Spleen (tissue), 11 donors: ENCODE results near the gene KIAA2012. TPM values are rescaled to one million over a fixed set of nuclear protein-coding genes. Genes with fewer than 3 reads are reported as not detected.

ENCODE experiments used
- DNase-seq: peaks from one replicate; pipeline ENCODE4 v3.0.0-alpha.2; 2020
- H3K27ac ChIP-seq, 8 donors: fragments of 200-600 bp; sonication (generic) in 7 of 8; 1 replicate in 4 of 8; 2 replicates in 4 of 8; pipeline versions ENCODE4 v1.5.0 to v1.8.0; 2016 to 2021; ENCODE audit warnings: inconsistent platforms in 4 of 8, mild to moderate bottlenecking in 4 of 8, moderate library complexity in 1 of 8
- H3K27me3 ChIP-seq, 7 donors: fragments of 200-600 bp; sonication (generic) in 6 of 7; replicated peaks in 1 of 7; 1 replicate in 4 of 7; 2 replicates in 3 of 7; pipeline versions ENCODE4 v1.5.0 to v1.8.0; 2016 to 2021; ENCODE audit warnings: inconsistent platforms in 3 of 7, mild to moderate bottlenecking in 1 of 7
- H3K36me3 ChIP-seq, 6 donors: fragments of 200-600 bp; sonication (generic) in 5 of 6; 1 replicate in 4 of 6; 2 replicates in 2 of 6; pipeline versions ENCODE4 v1.5.0 to v1.8.0; 2016 to 2021; ENCODE audit warnings: inconsistent platforms in 2 of 6
- H3K4me1 ChIP-seq, 6 donors: fragments of 200-600 bp; sonication (generic) in 5 of 6; 1 replicate in 3 of 6; 2 replicates in 3 of 6; pipeline versions ENCODE4 v1.5.0 to v1.8.0; 2016 to 2021; ENCODE audit warnings: inconsistent platforms in 3 of 6
- H3K4me3 ChIP-seq, 8 donors: fragments of 200-600 bp; sonication (generic) in 7 of 8; 1 replicate in 4 of 8; 2 replicates in 4 of 8; pipeline versions ENCODE4 v1.5.0 to v1.8.0; 2016 to 2021; ENCODE audit warnings: inconsistent platforms in 4 of 8, mild to moderate bottlenecking in 4 of 8, moderate library complexity in 2 of 8
- H3K9me3 ChIP-seq, 8 donors: fragments of 200-600 bp; sonication (generic) in 7 of 8; 1 replicate in 4 of 8; 2 replicates in 4 of 8; pipeline versions ENCODE4 v1.5.0 to v1.8.0; 2016 to 2021; ENCODE audit warnings: inconsistent platforms in 4 of 8
- CTCF ChIP-seq, 11 experiments: fragments of 200-600 bp in 7 of 11; fragments of 450-650 bp in 4 of 11; sonication (generic) in 4 of 11; IDR thresholded peaks in 8 of 11; conservative IDR thresholded peaks in 3 of 11; 1 replicate in 7 of 11; 2 replicates in 4 of 11; pipeline versions ENCODE4 v1.4.0 to v1.8.0; 2016 to 2021; ENCODE audit warnings: antibody characterized with exemption in 11 of 11, inconsistent platforms in 4 of 11, mild to moderate bottlenecking in 1 of 11
- POLR2A ChIP-seq, 3 donors: fragments of 450-650 bp; IDR thresholded peaks; one replicate each; pipeline ENCODE4 v1.5.1; 2017; ENCODE audit warnings: antibody characterized with exemption in 3 of 3, mild to moderate bottlenecking in 1 of 3
- POLR2AphosphoS5 ChIP-seq, 3 donors: sonication (generic); formaldehyde crosslinking; IDR thresholded peaks; one replicate each; pipeline ENCODE4 v1.5.1; 2017; ENCODE audit warnings: antibody characterized with exemption in 3 of 3
- WGBS, 5 donors: extraction: QIAGEN DNeasy Blood & Tissue Kit in 3 of 5; methylation state at CpG; one replicate each; pipeline versions ENCODE4 v1.1.5 to v1.1.7; 2013 to 2018; 5-methylcytosine and 5-hydroxymethylcytosine counted together
- intact Hi-C: fragments of 100-400 bp; cut with DNase I; formaldehyde crosslinking; loops from one replicate; pipeline ENCODE4 v1.15.0; 2023; ENCODE audit warnings: low total_unique reads
- polyA plus RNA-seq, 3 donors: library from polyadenylated mRNA; stranded (reverse); fragments of 200-250 nt; gene quantifications; one replicate each; pipeline ENCODE4 v1.2.1, GENCODE V29; 2013
- total RNA-seq, 7 donors: library from RNA; depleted of rRNA in 3 of 7; stranded (reverse); fragments of >200 nt in 3 of 7; fragmentation: NEBNext Ultra II Directional in 4 of 7; extraction: Animal tissue kit (Norgen Biotek cat#: 25700) in 4 of 7; gene quantifications; one replicate each; pipeline versions ENCODE4 v1.1.0 to v1.2.1, GENCODE V29; 2016 to 2021
- donor health status: healthy with polysubstance abuse.
- donor health status: DM: no; HTN: no; CAD: no; lungs with moderate emphysema.
- donor health status: DM: no; HTN: no; CAD: no.
- donor health status: Bipolar disorder and iron deficiency.
- donor health status: healthy.
- donor health status: DM: no; HTN: no; CAD: no.
- donor health status: DM: yes; HTN: yes; CAD: no.

Gene KIAA2012
- total and polyA plus RNA-seq, 10 donors, result not detected

GRCh38 chr2:202060218-202060617 lies 12.8 kb upstream of the KIAA2012 start:
- Histone ChIP-seq H3K4me3 (no peak overlapping the region), H3K36me3 (no peaks in the 10 kb centered on the region), H3K27ac (no peak overlapping the region), H3K9me3 (no peaks in the 10 kb centered on the region), H3K4me1 (no peaks in the 10 kb centered on the region), H3K27me3 (peaks cover 0 to 23% (median 3%) of the 10 kb centered on the region in 7 donors)
- TF ChIP-seq POLR2AphosphoS5 (IDR thresholded peaks at IDR 0.05) (no peak), CTCF (IDR thresholded peaks at IDR 0.05 in 8 of 11, conservative IDR thresholded peaks at IDR 0.05 in 3 of 11) (peak in 1 of 11 experiments; percentile 12)
- DNase-seq, result no peak
- intact Hi-C loops, result no loop called here
- WGBS, 5 donors, result 87 to 93% (median 87%) methylated on average over 3 of the region's 3 CpGs

GRCh38 chr2:202061695-202062094 lies 11.4 kb upstream of the KIAA2012 start:
- TF ChIP-seq POLR2AphosphoS5 (IDR thresholded peaks at IDR 0.05) (no peak), CTCF (IDR thresholded peaks at IDR 0.05 in 8 of 11, conservative IDR thresholded peaks at IDR 0.05 in 3 of 11) (no peak), POLR2A (IDR thresholded peaks at IDR 0.05) (no peak)
- 87 to 98% (median 95%) methylated on average over 2 of the region's 2 CpGs for WGBS, 5 donors
- intact Hi-C loops, result no loop called here
- DNase-seq, result no peak
- Histone ChIP-seq H3K27me3 (peaks cover 0 to 10% (median 0%) of the 10 kb centered on the region in 7 donors), H3K27ac (no peak overlapping the region), H3K4me3 (no peak overlapping the region), H3K36me3 (no peaks in the 10 kb centered on the region), H3K4me1 (no peaks in the 10 kb centered on the region), H3K9me3 (no peaks in the 10 kb centered on the region)

GRCh38 chr2:202064171-202064880 lies 8.7 kb upstream of the KIAA2012 start:
- Histone ChIP-seq H3K4me3 (no peak overlapping the region), H3K4me1 (no peaks in the 10 kb centered on the region), H3K27me3 (no peaks in the 10 kb centered on the region), H3K9me3 (no peaks in the 10 kb centered on the region), H3K36me3 (no peaks in the 10 kb centered on the region), H3K27ac (no peak overlapping the region)
- intact Hi-C loops, result no loop called here
- 51 to 74% (median 56%) methylated on average over 3 of the region's 3 CpGs for WGBS, 5 donors
- TF ChIP-seq POLR2A (IDR thresholded peaks at IDR 0.05) (no peak), POLR2AphosphoS5 (IDR thresholded peaks at IDR 0.05) (no peak), CTCF (IDR thresholded peaks at IDR 0.05 in 8 of 11, conservative IDR thresholded peaks at IDR 0.05 in 3 of 11) (no peak)
- no peak for DNase-seq

GRCh38 chr2:202064881-202065230 lies 8.2 kb upstream of the KIAA2012 start:
- 87 to 94% (median 89%) methylated on average over 3 of the region's 3 CpGs for WGBS, 5 donors
- TF ChIP-seq POLR2A (IDR thresholded peaks at IDR 0.05), result no peak
- TF ChIP-seq CTCF (IDR thresholded peaks at IDR 0.05 in 8 of 11, conservative IDR thresholded peaks at IDR 0.05 in 3 of 11), result no peak
- no peak for TF ChIP-seq POLR2AphosphoS5 (IDR thresholded peaks at IDR 0.05)
- no peak for DNase-seq

More at GRCh38 chr2:202064881-202065230, 8.2 kb upstream of the KIAA2012 start:
- H3K4me1 ChIP-seq, result no peaks in the 10 kb centered on the region
- no peaks in the 10 kb centered on the region for H3K36me3 ChIP-seq
- intact Hi-C loops, result no loop called here
- no peaks in the 10 kb centered on the region for H3K9me3 ChIP-seq
- H3K27ac ChIP-seq, result no peak overlapping the region
- H3K4me3 ChIP-seq, result no peak overlapping the region
- H3K27me3 ChIP-seq, result no peaks in the 10 kb centered on the region
